HG02970 (cell line): ENCODE measurements around the gene PIK3R4.

Source experiments
- ATAC-seq: cut with Tn5 transposase; IDR thresholded peaks from one replicate; pipeline ENCODE4 v1.9.1; 2021; ENCODE audit warnings: mild to moderate bottlenecking, moderate library complexity, moderate number of reproducible peaks; ENCODE audit not compliant: unreplicated experiment, low FRiP score

The PIK3R4 gene

DNA sequence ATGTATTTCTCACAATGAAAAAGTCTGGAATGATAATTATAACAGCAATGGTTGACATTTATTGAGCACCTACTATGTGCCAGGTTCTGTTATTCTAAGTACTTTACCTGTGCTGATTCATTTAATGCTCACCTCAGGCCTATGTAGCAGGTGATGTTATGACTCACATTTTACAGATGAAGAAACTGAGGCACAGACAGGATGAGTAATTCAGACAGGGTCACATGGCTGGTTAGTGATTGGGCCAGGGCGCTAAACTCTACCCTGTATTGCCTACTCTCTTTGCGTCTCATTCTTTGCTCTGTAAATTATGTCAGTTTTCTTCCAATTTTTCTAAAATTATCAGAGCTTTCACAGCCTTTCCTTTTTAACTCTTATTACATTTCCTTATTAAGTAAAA is 98.3 kb downstream of the PIK3R4 start:
- no peak for ATAC-seq

DNA sequence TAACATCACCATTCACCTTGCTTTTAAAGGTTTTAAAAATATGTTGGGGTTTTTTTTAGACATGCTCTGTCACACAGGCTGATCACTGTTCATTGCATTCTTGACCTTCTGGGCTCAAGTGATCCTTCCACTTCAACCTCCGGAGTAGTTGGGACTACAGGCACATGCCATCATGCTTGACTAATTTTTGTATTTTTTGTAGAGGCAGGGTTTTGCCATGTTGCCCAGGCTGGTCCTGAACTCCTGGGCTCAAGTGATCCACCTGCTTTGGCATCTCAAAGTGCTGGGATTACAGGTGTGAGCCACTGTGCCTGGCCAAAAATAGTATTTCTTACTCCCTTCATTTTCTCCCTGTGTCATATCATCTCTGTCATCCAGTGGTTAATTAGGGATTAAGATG is 101.4 kb downstream of the PIK3R4 start:
- no peak for ATAC-seq

DNA sequence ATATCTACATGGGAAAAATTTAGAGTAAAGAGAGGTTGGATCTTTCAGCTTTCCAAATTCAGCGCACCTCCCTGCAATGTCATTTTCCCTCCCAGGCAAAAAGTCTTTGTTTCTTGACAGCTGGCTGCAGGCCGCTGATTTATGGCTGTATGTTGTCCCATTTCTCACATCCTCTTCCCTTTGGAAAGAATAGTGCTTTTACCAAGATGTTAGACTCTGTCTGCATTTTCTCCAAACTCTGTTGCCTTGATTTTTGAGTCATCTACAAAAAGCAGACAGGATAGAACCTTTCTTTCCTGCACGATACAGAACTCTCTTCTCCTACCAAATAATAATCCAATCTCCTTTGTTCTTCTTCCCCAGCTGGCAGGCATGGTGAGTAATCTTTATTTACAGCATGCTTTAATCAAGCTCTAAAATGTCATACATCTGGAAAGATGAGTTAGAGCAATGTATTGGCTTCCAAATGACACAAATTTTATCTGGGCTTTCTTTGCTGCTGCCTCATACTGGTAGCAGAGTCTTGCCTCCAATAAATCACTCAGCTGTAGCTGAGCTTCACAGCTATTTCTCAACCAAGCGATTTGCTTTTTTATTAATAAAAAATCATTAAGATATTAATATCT is 101.9 kb downstream of the PIK3R4 start:
- ATAC-seq = no peak

DNA sequence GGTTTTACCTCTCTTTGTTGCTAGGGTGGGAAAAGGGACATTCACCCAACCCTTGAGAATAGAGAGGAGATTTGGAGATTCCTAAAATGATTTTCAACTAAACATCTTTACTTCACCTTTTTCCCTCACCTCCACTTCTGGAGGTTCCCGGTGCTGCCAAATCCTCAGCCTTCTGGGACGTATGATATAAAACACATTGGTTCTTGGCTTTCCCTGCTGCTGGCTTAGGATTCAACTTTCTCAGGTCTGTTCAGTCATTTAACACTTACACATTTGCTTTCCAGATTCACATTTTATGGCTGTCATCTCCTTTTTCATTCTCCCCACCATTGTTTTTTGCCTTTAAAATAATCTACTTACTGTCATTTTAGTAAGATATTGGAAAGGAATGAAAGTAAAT is 106.6 kb downstream of the PIK3R4 start:
- no peak for ATAC-seq

DNA sequence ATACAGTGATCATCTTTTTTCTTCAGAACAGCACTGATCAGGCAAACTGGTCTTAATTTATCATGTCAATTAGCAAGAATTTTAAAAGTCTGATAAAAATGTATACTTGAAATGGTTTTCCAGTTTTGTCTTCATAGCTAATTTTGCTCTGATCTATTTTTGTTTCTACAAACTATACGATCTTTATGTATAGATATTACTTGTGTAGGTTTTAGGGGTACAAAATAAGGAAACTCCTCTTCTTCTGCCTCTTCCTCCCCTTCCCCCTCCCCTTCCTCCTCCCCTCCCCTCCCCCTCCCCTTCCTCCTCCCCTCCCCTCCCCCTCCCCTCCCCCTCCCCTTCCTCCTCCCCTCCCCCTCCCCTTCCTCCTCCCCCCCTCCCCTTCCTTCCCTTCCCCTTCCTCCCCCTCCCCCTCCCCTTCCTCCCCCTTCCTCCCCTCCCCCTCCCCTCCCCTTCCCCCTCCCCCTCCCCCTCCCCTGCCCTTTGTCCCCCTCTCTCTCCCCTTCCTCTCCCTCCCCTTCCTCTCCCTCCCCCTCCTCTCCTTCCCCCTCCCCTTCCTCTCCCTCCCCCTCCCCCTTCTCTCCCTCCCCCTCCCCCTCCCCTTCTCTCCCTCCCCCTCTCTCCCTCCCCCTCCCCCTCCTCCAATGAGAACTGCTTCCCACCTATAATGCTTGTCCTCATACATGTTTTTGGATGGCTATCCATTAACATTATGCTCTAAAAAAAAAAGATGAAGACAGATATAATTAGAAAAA is 110.0 kb downstream of the PIK3R4 start:
- ATAC-seq = no peak

DNA sequence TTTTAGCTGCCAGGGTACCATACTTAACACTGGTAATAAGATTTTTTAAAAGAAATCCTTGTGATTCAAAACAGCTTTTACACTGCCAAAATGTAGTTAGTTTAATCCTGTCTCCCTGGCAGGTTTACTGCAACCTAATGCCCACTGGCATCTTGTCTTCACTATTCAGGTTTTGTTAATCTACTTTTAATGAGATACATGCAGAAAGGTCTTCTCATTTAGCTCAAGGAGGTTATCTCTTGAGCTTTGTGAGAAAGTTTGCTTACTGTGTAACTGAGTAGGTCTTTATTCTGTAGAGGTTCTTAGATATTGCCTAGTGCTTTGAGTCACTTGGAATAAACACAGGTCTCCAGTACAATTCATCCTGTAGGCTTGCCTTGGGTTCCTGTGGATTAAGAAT is 110.7 kb downstream of the PIK3R4 start:
- ATAC-seq = no peak

DNA sequence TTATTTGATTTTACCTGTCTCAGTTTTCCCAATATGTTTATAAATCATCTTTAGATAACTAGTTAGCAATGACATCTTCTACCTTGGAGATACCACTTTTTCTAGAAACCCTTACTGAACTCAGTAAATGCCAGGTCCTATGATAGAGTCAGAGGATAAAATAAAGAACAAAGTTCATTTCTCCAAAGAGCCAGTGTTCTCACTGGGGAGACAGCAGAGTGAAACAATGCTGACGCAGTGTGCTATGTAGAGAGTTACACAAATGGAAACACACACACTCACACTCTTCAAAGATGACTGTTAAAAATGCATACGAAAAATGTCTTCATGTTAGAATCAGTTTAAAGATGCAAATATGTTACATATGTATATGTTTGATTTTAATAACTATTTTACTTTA is 111.3 kb downstream of the PIK3R4 start:
- ATAC-seq = no peak
